HG03520 (cell line): ENCODE measurements around the gene ME3.
A peak's percentile ranks its signal among the peaks of the same experiment; 100 is the strongest.

ENCODE experiments used
- ATAC-seq: cut with Tn5 transposase; IDR thresholded peaks from one replicate; pipeline ENCODE4 v1.9.1; 2021; ENCODE audit warnings: mild to moderate bottlenecking, moderate library complexity; ENCODE audit not compliant: unreplicated experiment

The ME3 gene

GRCh38 chr11:86469491-86470388 is 202.7 kb downstream of the ME3 start:
- no peak for ATAC-seq

GRCh38 chr11:86468169-86468568 is 204.2 kb downstream of the ME3 start:
- no peak for ATAC-seq

- no peak for ATAC-seq
Measured at GRCh38 chr11:86464509-86465221, 207.8 kb downstream of the ME3 start.

GRCh38 chr11:86463955-86464354 is 208.5 kb downstream of the ME3 start:
- no peak for ATAC-seq

GRCh38 chr11:86463120-86463519 is 209.3 kb downstream of the ME3 start:
- ATAC-seq = no peak

- ATAC-seq = no peak
Measured at GRCh38 chr11:86461892-86462291, 210.5 kb downstream of the ME3 start.

GRCh38 chr11:86460461-86461385 is 211.7 kb downstream of the ME3 start:
- no peak for ATAC-seq

- no peak for ATAC-seq
Measured at GRCh38 chr11:86459682-86460460, 212.5 kb downstream of the ME3 start.

- ATAC-seq = no peak
Measured at GRCh38 chr11:86459002-86459385, 213.4 kb downstream of the ME3 start.

GRCh38 chr11:86458294-86459001 is 214.0 kb downstream of the ME3 start:
- ATAC-seq = no peak

GRCh38 chr11:86456075-86456939 is 216.1 kb downstream of the ME3 start:
- peak; percentile 81 for ATAC-seq

GRCh38 chr11:86453290-86454030 is 219.0 kb downstream of the ME3 start:
- no peak for ATAC-seq

GRCh38 chr11:86449993-86450629 is 222.3 kb downstream of the ME3 start:
- no peak for ATAC-seq

GRCh38 chr11:86447763-86448480 is 224.5 kb downstream of the ME3 start:
- no peak for ATAC-seq

- ATAC-seq = no peak
Measured at GRCh38 chr11:86446924-86447285, 225.5 kb downstream of the ME3 start.

- ATAC-seq = no peak
Measured at GRCh38 chr11:86446163-86446923, 226.1 kb downstream of the ME3 start.
